K562 (cell line): ENCODE data around the gene TTL. TPM values are rescaled to one million over a fixed set of nuclear protein-coding genes. Genes with fewer than 3 reads are reported as not detected.

Source experiments
- CHCHD3 ChIP-seq: fragments of 250-450 bp; sonication (Bioruptor Pico); IDR thresholded peaks from 2 replicates; pipeline ENCODE4 v2.1.2; 2022; ENCODE audit warnings: mild to moderate bottlenecking
- DPF2 ChIP-seq: fragments of 450-650 bp; IDR thresholded peaks from 2 replicates; pipeline ENCODE4 v1.6.1; 2016
- EHMT2 ChIP-seq: fragments of 450-650 bp; IDR thresholded peaks from 2 replicates; pipeline ENCODE4 v1.6.1; 2018; ENCODE audit warnings: antibody characterized with exemption
- ETV1 ChIP-seq: fragments of 450-650 bp; conservative IDR thresholded peaks from 2 replicates; pipeline ENCODE4 v1.6.1; 2016; ENCODE audit warnings: missing genetic modification characterization, control low read depth, low read depth, missing compliant biosample characterization
- FOS ChIP-seq: IDR thresholded peaks from 3 replicates; pipeline ENCODE4 v1.6.1; 2011; ENCODE audit not compliant: insufficient read length; ENCODE audit errors: extremely low read depth
- HDGF ChIP-seq: fragments of 450-650 bp; IDR thresholded peaks from 2 replicates; pipeline ENCODE4 v1.6.1; 2016
- IRF9 ChIP-seq: fragments of 450-650 bp; IDR thresholded peaks from 2 replicates; pipeline ENCODE4 v1.6.1; 2016; ENCODE audit warnings: missing biosample characterization, missing genetic modification characterization
- MAFF ChIP-seq: IDR thresholded peaks from 2 replicates; pipeline ENCODE4 v1.6.1; 2012; ENCODE audit warnings: low read length, improper control_type of control experiment
- MEF2D ChIP-seq: conservative IDR thresholded peaks from 2 replicates; pipeline ENCODE4 v1.6.1; 2016; ENCODE audit warnings: low read depth, missing genetic modification characterization, missing compliant biosample characterization
- MYBL2 ChIP-seq, 2 experiments: fragments of 450-650 bp in 1 of 2; sonication (generic) in 1 of 2; formaldehyde crosslinking in 1 of 2; IDR thresholded peaks; 2 replicates each; pipeline versions ENCODE4 v1.6.1 to v1.8.1; 2017 to 2022; ENCODE audit warnings: borderline replicate concordance in 1 of 2, inconsistent platforms in 1 of 2, low read depth in 1 of 2, mild to moderate bottlenecking in 1 of 2, missing genetic modification reagents in 1 of 2, moderate library complexity in 1 of 2
- PTRF ChIP-seq: fragments of 450-650 bp; IDR thresholded peaks from 2 replicates; pipeline ENCODE4 v1.6.1; 2016; ENCODE audit warnings: mild to moderate bottlenecking, missing genetic modification characterization, missing compliant biosample characterization
- REST ChIP-seq, 2 experiments: fragments of 450-650 bp; formaldehyde crosslinking in 1 of 2; IDR thresholded peaks; 2 replicates each; pipeline versions ENCODE4 v1.4.0 to v1.6.1; 2014 to 2020; ENCODE audit warnings: mild to moderate bottlenecking in 2 of 2, borderline replicate concordance in 1 of 2, low read depth in 1 of 2
- SP1 ChIP-seq: sonication (generic); formaldehyde crosslinking; IDR thresholded peaks from 2 replicates; pipeline ENCODE4 v1.8.1; 2022; ENCODE audit warnings: mild to moderate bottlenecking, missing genetic modification reagents
- THAP7 ChIP-seq: fragments of 250-450 bp; sonication (Bioruptor Pico); IDR thresholded peaks from 2 replicates; pipeline ENCODE4 v1.5.0; 2021
- TRIM24 ChIP-seq, 2 experiments: fragments of 450-650 bp; IDR thresholded peaks; 2 replicates each; pipeline ENCODE4 v1.6.1; 2016
- ZKSCAN3 ChIP-seq: fragments of 250-450 bp; sonication (Bioruptor Pico); IDR thresholded peaks from 2 replicates; pipeline ENCODE4 v1.4.0; 2020
- ZNF280B ChIP-seq: fragments of 250-450 bp; sonication (Bioruptor Pico); IDR thresholded peaks from 2 replicates; pipeline ENCODE4 v1.5.1; 2021; ENCODE audit warnings: mild to moderate bottlenecking
- ZNF316 ChIP-seq: fragments of 450-650 bp; IDR thresholded peaks from 2 replicates; pipeline ENCODE4 v1.6.1; 2016
- polyA plus RNA-seq, 8 experiments: library from polyadenylated mRNA; depleted of rRNA in 4 of 8; stranded (reverse) in 5 of 8; unstranded in 3 of 8; fragments of >200 nt; fragmentation: Nextera tagmentation in 2 of 8; fragmentation: Illumina TruSeq in 1 of 8; extraction: Ambion mirVana in 2 of 8; extraction: Trizol in 1 of 8; gene quantifications; 2 replicates each; pipeline versions ENCODE4 v1.2.1 to v1.2.3, GENCODE V29; 2011 to 2014; ENCODE audit warnings: inconsistent platforms in 1 of 8, missing spikeins in 1 of 8
- total RNA-seq, 7 experiments: library from RNA; depleted of rRNA in 6 of 7; stranded (reverse); fragments of >200 nt in 6 of 7; fragmentation: Illumina TruSeq in 2 of 7; extraction: Trizol in 2 of 7; gene quantifications; 2 replicates each; pipeline versions ENCODE4 v1.2.1 to v1.2.3, GENCODE V29; 2011 to 2021; ENCODE audit warnings: low replicate concordance in 1 of 7

TTL gene
- total and polyA plus RNA-seq, 9 of the 15 experiments (the other 6 are each of a cell fraction or from before 2014, with no cell fraction given), result 9.4 to 54.4 (median 34.9) TPM

- TF ChIP-seq FOS (no peak), ZNF316 (no peak), PTRF (no peak), ETV1 (tag) (peak; percentile 22), SP1 (CRISPR knock-in tag) (no peak), MYBL2 (IDR thresholded peaks at IDR 0.05; ENCODE audit: low read depth) (no peak), MYBL2 (CRISPR knock-in tag; IDR thresholded peaks at IDR 0.05; ENCODE audit: borderline replicate concordance) (no peak), HDGF (no peak), REST (IDR thresholded peaks at IDR 0.05; ENCODE audit: borderline replicate concordance) (no peak), REST (CRISPR knock-in tag; IDR thresholded peaks at IDR 0.05; ENCODE audit: low read depth) (no peak), EHMT2 (no peak), DPF2 (no peak), MAFF (no peak), THAP7 (CRISPR knock-in tag) (0 out of 2 replicates have a peak, but pooled peaks have one; percentile 28), MEF2D (no peak), CHCHD3 (CRISPR knock-in tag) (no peak), TRIM24 (IDR thresholded peaks at IDR 0.05) (no peak), IRF9 (no peak), ZKSCAN3 (CRISPR knock-in tag) (no peak), ZNF280B (CRISPR knock-in tag) (no peak)
Measured at GRCh38 chr2:112541315-112542122, 59.6 kb downstream of the TTL start (continued).
